PFSK-1 (cell line): Measurements from ENCODE around the gene MEGF10.

ENCODE experiments used
- FOXP2 ChIP-seq: optimal IDR thresholded peaks from 2 replicates; pipeline ENCODE3; 2011; ENCODE audit warnings: borderline replicate concordance, control low read depth, inconsistent platforms; ENCODE audit not compliant: insufficient read depth; ENCODE audit errors: extremely low read length, extremely low read depth
- POLR2AphosphoS5 ChIP-seq: IDR thresholded peaks from 2 replicates; pipeline ENCODE4 v1.6.1; 2012; ENCODE audit warnings: low read depth, mild to moderate bottlenecking, control low read depth, low read length, moderate library complexity
- SIN3A ChIP-seq: IDR thresholded peaks from 2 replicates; pipeline ENCODE4 v1.6.1; 2012; ENCODE audit warnings: mild to moderate bottlenecking, low read length, moderate library complexity, borderline replicate concordance; ENCODE audit not compliant: insufficient read depth
- TAF1 ChIP-seq: IDR thresholded peaks from 2 replicates; pipeline ENCODE4 v1.6.1; 2012; ENCODE audit warnings: low read length, control low read depth, borderline replicate concordance; ENCODE audit not compliant: insufficient read depth
- TF ChIP-seq, protein P1 (sequence below), 2 experiments: IDR thresholded peaks; 2 replicates each; pipeline versions ENCODE4 v1.6.1 to v1.8.0; 2011 to 2012; ENCODE audit warnings: low read depth in 2 of 2, low read length in 2 of 2, control low read depth in 1 of 2, inconsistent platforms in 1 of 2, mild to moderate bottlenecking in 1 of 2, moderate library complexity in 1 of 2; ENCODE audit not compliant: insufficient read depth in 1 of 2

MEGF10 gene

GRCh38 chr5:127396490-127397155, 106.0 kb downstream of the MEGF10 start:
- TF ChIP-seq TAF1 (no peak), FOXP2 (no peak), POLR2AphosphoS5 (no peak), SIN3A (no peak)
- TF ChIP-seq, protein P1, sequence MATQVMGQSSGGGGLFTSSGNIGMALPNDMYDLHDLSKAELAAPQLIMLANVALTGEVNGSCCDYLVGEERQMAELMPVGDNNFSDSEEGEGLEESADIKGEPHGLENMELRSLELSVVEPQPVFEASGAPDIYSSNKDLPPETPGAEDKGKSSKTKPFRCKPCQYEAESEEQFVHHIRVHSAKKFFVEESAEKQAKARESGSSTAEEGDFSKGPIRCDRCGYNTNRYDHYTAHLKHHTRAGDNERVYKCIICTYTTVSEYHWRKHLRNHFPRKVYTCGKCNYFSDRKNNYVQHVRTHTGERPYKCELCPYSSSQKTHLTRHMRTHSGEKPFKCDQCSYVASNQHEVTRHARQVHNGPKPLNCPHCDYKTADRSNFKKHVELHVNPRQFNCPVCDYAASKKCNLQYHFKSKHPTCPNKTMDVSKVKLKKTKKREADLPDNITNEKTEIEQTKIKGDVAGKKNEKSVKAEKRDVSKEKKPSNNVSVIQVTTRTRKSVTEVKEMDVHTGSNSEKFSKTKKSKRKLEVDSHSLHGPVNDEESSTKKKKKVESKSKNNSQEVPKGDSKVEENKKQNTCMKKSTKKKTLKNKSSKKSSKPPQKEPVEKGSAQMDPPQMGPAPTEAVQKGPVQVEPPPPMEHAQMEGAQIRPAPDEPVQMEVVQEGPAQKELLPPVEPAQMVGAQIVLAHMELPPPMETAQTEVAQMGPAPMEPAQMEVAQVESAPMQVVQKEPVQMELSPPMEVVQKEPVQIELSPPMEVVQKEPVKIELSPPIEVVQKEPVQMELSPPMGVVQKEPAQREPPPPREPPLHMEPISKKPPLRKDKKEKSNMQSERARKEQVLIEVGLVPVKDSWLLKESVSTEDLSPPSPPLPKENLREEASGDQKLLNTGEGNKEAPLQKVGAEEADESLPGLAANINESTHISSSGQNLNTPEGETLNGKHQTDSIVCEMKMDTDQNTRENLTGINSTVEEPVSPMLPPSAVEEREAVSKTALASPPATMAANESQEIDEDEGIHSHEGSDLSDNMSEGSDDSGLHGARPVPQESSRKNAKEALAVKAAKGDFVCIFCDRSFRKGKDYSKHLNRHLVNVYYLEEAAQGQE (IDR thresholded peaks at IDR 0.05; ENCODE audit: insufficient read depth in 1 of 2, low read depth in 2 of 2, low read length in 2 of 2), result no peak

DNA sequence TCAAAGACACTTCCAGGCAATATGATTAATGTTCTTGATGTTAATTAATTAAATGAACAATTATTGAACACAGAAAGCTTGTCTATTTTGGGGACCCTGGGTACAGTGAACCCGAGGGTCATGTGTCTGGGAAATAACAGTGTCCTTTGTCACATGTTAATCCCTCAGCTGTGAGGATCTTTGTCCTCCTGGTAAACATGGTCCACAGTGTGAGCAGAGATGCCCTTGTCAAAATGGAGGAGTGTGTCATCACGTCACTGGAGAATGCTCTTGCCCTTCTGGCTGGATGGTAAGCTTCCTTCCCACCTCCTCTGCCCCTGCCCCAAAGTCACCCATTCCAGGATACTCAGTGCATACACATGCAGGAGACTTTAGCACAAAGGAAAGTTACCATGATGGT, 107.9 kb downstream of the MEGF10 start:
- TF ChIP-seq, protein P1 (IDR thresholded peaks at IDR 0.05; ENCODE audit: insufficient read depth in 1 of 2, low read depth in 2 of 2, low read length in 2 of 2), result no peak
- TF ChIP-seq FOXP2 (no peak), SIN3A (no peak), POLR2AphosphoS5 (no peak), TAF1 (no peak)

DNA sequence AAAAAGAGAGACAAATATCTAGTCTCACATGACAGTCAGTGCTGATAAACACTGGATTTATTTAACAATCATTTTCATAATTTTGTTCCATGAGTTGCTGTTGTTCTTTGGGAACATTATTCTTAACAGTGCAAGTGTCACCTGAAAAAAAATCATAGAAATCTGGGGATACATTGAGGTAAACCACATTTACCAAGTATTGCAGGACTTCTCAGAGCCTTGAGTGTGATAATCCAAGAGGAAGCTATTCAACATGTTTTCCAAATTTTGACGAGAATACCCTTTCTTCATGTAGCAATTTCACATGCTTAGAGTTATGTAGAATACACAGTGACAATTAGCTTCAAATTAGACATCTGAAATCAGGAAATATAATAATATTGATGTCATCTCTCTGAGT, 108.5 kb downstream of the MEGF10 start:
- TF ChIP-seq FOXP2, result no peak
- TF ChIP-seq TAF1, result no peak
- no peak for TF ChIP-seq SIN3A
- TF ChIP-seq, protein P1 (IDR thresholded peaks at IDR 0.05; ENCODE audit: insufficient read depth in 1 of 2, low read depth in 2 of 2, low read length in 2 of 2), result no peak
- TF ChIP-seq POLR2AphosphoS5, result no peak

GRCh38 chr5:127400539-127400938, 109.9 kb downstream of the MEGF10 start:
- TF ChIP-seq, protein P1 (IDR thresholded peaks at IDR 0.05; ENCODE audit: insufficient read depth in 1 of 2, low read depth in 2 of 2, low read length in 2 of 2), result no peak
- TF ChIP-seq TAF1, result no peak
- no peak for TF ChIP-seq POLR2AphosphoS5
- no peak for TF ChIP-seq FOXP2
- no peak for TF ChIP-seq SIN3A
